IMR-90 (cell line): Measurements from ENCODE around the gene EDDM13. TPM values are rescaled to one million over a fixed set of nuclear protein-coding genes. Genes with fewer than 3 reads are reported as not detected.

ENCODE experiments used
- ATAC-seq: fragments of 200-7000 bp; cut with Tn5 transposase; 2 replicates; pipeline ENCODE4 v1.9.1; 2020; ENCODE audit warnings: low read depth, mild to moderate bottlenecking, moderate library complexity
- BruUV-seq: library from RNA; stranded (reverse); fragments of 400-500 nt; replicated peaks from 2 replicates; lab custom pipeline; 2021; lab: Mats Ljungman, UMichigan
- CTCF ChIA-PET: fragments of 300-600 bp; formaldehyde crosslinking; extraction: SDS; loops from one replicate; lab custom pipeline; 2021; ENCODE audit warnings: antibody characterized with exemption; lab: Yijun Ruan, JAX
- POLR2A ChIA-PET: fragments of 300-600 bp; sonication (Branson Sonifier 250); formaldehyde crosslinking; loops from one replicate; lab custom pipeline; 2022; ENCODE audit warnings: antibody characterized with exemption; ENCODE audit not compliant: unreplicated experiment; lab: Charles Lee
- DNase-seq: peaks from one replicate; pipeline ENCODE4 v3.0.0; 2013
- H2AFZ ChIP-seq: replicated peaks from 2 replicates; pipeline ENCODE3; 2013; ENCODE audit warnings: low read length, mild to moderate bottlenecking; ENCODE audit not compliant: poor library complexity
- H2AK5ac ChIP-seq: 2 replicates; pipeline ENCODE4 v1.6.1; 2013; ENCODE audit warnings: low read depth, low read length, inconsistent platforms
- H2AK9ac ChIP-seq: replicated peaks from 2 replicates; pipeline ENCODE3; 2013; ENCODE audit warnings: mild to moderate bottlenecking, low read depth, low read length, moderate library complexity; ENCODE audit not compliant: poor library complexity
- H2BK120ac ChIP-seq: 2 replicates; pipeline ENCODE4 v1.6.1; 2013; ENCODE audit warnings: low read depth, low read length, inconsistent platforms
- H2BK15ac ChIP-seq: 3 replicates; pipeline ENCODE4 v1.6.1; 2013; ENCODE audit warnings: low read depth, low read length, inconsistent platforms
- H2BK20ac ChIP-seq: 2 replicates; pipeline ENCODE4 v1.6.1; 2013; ENCODE audit warnings: low read depth, mild to moderate bottlenecking, inconsistent platforms, low read length, moderate library complexity
- H2BK5ac ChIP-seq: 2 replicates; pipeline ENCODE4 v1.6.1; 2013; ENCODE audit warnings: mild to moderate bottlenecking, low read depth, low read length, inconsistent platforms; ENCODE audit not compliant: poor library complexity, severe bottlenecking
- H3K14ac ChIP-seq: replicated peaks from 2 replicates; pipeline ENCODE4 v1.6.1; 2013; ENCODE audit warnings: low read depth, low read length, inconsistent platforms
- H3K18ac ChIP-seq: 2 replicates; pipeline ENCODE4 v1.6.1; 2013; ENCODE audit warnings: low read depth, low read length, control low read depth
- H3K23ac ChIP-seq: 2 replicates; pipeline ENCODE4 v1.6.1; 2013; ENCODE audit warnings: low read depth, low read length, inconsistent platforms
- H3K27ac ChIP-seq: 2 replicates; pipeline ENCODE4 v1.5.1; 2013; ENCODE audit warnings: mild to moderate bottlenecking, control low read depth, low read length; ENCODE audit not compliant: insufficient read depth
- H3K27me3 ChIP-seq: 2 replicates; pipeline ENCODE4 v1.6.1; 2013; ENCODE audit warnings: low read length; ENCODE audit not compliant: control insufficient read depth, insufficient read depth
- H3K36me3 ChIP-seq: 2 replicates; pipeline ENCODE4 v1.6.1; 2013; ENCODE audit warnings: low read length, mixed read lengths; ENCODE audit not compliant: control insufficient read depth, insufficient read depth
- H3K4ac ChIP-seq: 2 replicates; pipeline ENCODE4 v1.6.1; 2013; ENCODE audit warnings: low read depth, low read length, inconsistent platforms
- H3K4me1 ChIP-seq: 2 replicates; pipeline ENCODE4 v1.6.1; 2013; ENCODE audit warnings: low read length, mixed read lengths; ENCODE audit not compliant: control insufficient read depth, insufficient read depth
- H3K4me2 ChIP-seq: 2 replicates; pipeline ENCODE4 v1.6.1; 2013; ENCODE audit warnings: low read depth, mild to moderate bottlenecking, control low read depth, low read length, moderate library complexity
- H3K4me3 ChIP-seq: 2 replicates; pipeline ENCODE4 v1.5.1; 2013; ENCODE audit warnings: low read depth, mild to moderate bottlenecking, control low read depth, low read length, moderate library complexity; ENCODE audit not compliant: insufficient read depth
- H3K56ac ChIP-seq: 2 replicates; pipeline ENCODE4 v1.6.1; 2013; ENCODE audit warnings: low read length, inconsistent platforms; ENCODE audit not compliant: insufficient read depth; ENCODE audit errors: extremely low read depth
- H3K79me1 ChIP-seq, 2 experiments: 2 replicates each; pipeline ENCODE4 v1.6.1; 2013; ENCODE audit warnings: low read length in 2 of 2, inconsistent platforms in 1 of 2, low read depth in 1 of 2
- H3K9ac ChIP-seq: 2 replicates; pipeline ENCODE4 v1.6.1; 2013; ENCODE audit warnings: low read depth, low read length, control low read depth
- H3K9me1 ChIP-seq: 2 replicates; pipeline ENCODE4 v1.6.1; 2013; ENCODE audit warnings: low read length, inconsistent platforms; ENCODE audit not compliant: insufficient read depth
- H3K9me3 ChIP-seq: 2 replicates; pipeline ENCODE4 v1.6.1; 2013; ENCODE audit warnings: low read length; ENCODE audit not compliant: control insufficient read depth, insufficient read depth
- H4K20me1 ChIP-seq: 2 replicates; pipeline ENCODE4 v1.6.1; 2013; ENCODE audit warnings: low read length, inconsistent platforms; ENCODE audit not compliant: insufficient read depth
- H4K5ac ChIP-seq: 2 replicates; pipeline ENCODE4 v1.6.1; 2013; ENCODE audit warnings: mild to moderate bottlenecking, low read depth, low read length, control low read depth
- H4K8ac ChIP-seq, 2 experiments: 2 replicates each; pipeline ENCODE4 v1.6.1; 2013; ENCODE audit warnings: low read depth in 2 of 2, low read length in 2 of 2, control low read depth in 1 of 2, inconsistent platforms in 1 of 2
- H4K91ac ChIP-seq: 2 replicates; pipeline ENCODE4 v1.6.1; 2013; ENCODE audit warnings: low read depth, low read length, inconsistent platforms; ENCODE audit not compliant: insufficient read depth
- BHLHE40 ChIP-seq: fragments of 150-350 bp; IDR thresholded peaks from 2 replicates; pipeline ENCODE4 v1.6.1; 2016; ENCODE audit warnings: mild to moderate bottlenecking, low read depth, low read length
- CHD1 ChIP-seq: IDR thresholded peaks from 2 replicates; pipeline ENCODE4 v1.6.1; 2012; ENCODE audit warnings: low read depth, low read length, improper control_type of control experiment
- ELK1 ChIP-seq: fragments of 150-350 bp; IDR thresholded peaks from 2 replicates; pipeline ENCODE4 v1.6.1; 2016; ENCODE audit warnings: low read depth, mild to moderate bottlenecking, low read length, moderate library complexity, borderline replicate concordance
- FOS ChIP-seq: fragments of 150-350 bp; IDR thresholded peaks from 2 replicates; pipeline ENCODE4 v1.6.1; 2016; ENCODE audit warnings: low read depth, low read length
- MAZ ChIP-seq: IDR thresholded peaks from 2 replicates; pipeline ENCODE4 v1.6.1; 2012; ENCODE audit warnings: low read depth, mild to moderate bottlenecking, low read length, improper control_type of control experiment, moderate library complexity, borderline replicate concordance
- MXI1 ChIP-seq: IDR thresholded peaks from 2 replicates; pipeline ENCODE4 v1.6.1; 2012; ENCODE audit warnings: low read depth, mild to moderate bottlenecking, low read length, moderate library complexity, borderline replicate concordance
- NFE2L2 ChIP-seq: fragments of 150-350 bp; IDR thresholded peaks from 2 replicates; pipeline ENCODE4 v1.6.1; 2016; ENCODE audit warnings: low read depth, mild to moderate bottlenecking, low read length
- POLR2A ChIP-seq: IDR thresholded peaks from 2 replicates; pipeline ENCODE4 v1.6.1; 2012; ENCODE audit warnings: mild to moderate bottlenecking, low read depth, low read length
- RAD21 ChIP-seq: IDR thresholded peaks from 2 replicates; pipeline ENCODE4 v1.6.1; 2012; ENCODE audit warnings: low read length, improper control_type of control experiment
- RCOR1 ChIP-seq: IDR thresholded peaks from 2 replicates; pipeline ENCODE4 v1.6.1; 2012; ENCODE audit warnings: mild to moderate bottlenecking, low read length, improper control_type of control experiment; ENCODE audit not compliant: insufficient replicate concordance
- RFX5 ChIP-seq: IDR thresholded peaks from 2 replicates; pipeline ENCODE4 v1.8.0; 2012; ENCODE audit warnings: low read depth, mild to moderate bottlenecking, low read length, moderate library complexity
- SMC3 ChIP-seq: fragments of 150-350 bp; IDR thresholded peaks from 2 replicates; pipeline ENCODE4 v1.6.1; 2016; ENCODE audit warnings: low read depth, mild to moderate bottlenecking, antibody characterized with exemption, low read length, moderate library complexity
- USF2 ChIP-seq: fragments of 150-350 bp; IDR thresholded peaks from 2 replicates; pipeline ENCODE4 v1.6.1; 2017; ENCODE audit warnings: mild to moderate bottlenecking, antibody characterized with exemption, low read length, low read depth
- WGBS, 2 experiments: methylation state at CpG; one replicate each; pipeline versions ENCODE4 v1.1.5 to v1.1.7; 2013; ENCODE audit warnings: missing lambda C conversion rate in 2 of 2; ENCODE audit not compliant: insufficient read length in 1 of 2; ENCODE audit errors: extremely low coverage in 2 of 2; 5-methylcytosine and 5-hydroxymethylcytosine counted together
- dilution Hi-C: fragments of 300-500 bp; cut with HindIII; formaldehyde crosslinking; loops from one replicate; pipeline ENCODE4 v1.14.3; 2018; ENCODE audit warnings: low sequenced_read_pairs; ENCODE audit not compliant: unreplicated experiment
- in situ Hi-C: fragments of 300-500 bp; cut with MboI; formaldehyde crosslinking; loops from 3 replicates; pipeline ENCODE4 v1.14.3; 2019; ENCODE audit warnings: low sequenced_read_pairs, inconsistent platforms, mixed read lengths
- intact Hi-C: fragments of 100-400 bp; cut with micrococcal nuclease; formaldehyde crosslinking; loops from 2 replicates; pipeline ENCODE4 v1.10.0; 2022
- polyA plus RNA-seq, 3 experiments: library from polyadenylated mRNA; depleted of rRNA; stranded (reverse); fragments of >200 nt; gene quantifications; 2 replicates each; pipeline ENCODE4 v1.2.3, GENCODE V29; 2012; ENCODE audit warnings: low replicate concordance in 1 of 3
- total RNA-seq: library from RNA; depleted of rRNA; stranded (reverse); fragments of >200 nt; gene quantifications from 2 replicates; pipeline ENCODE4 v1.2.3, GENCODE V29; 2012
- TF ChIP-seq, protein P1 (sequence below): conservative IDR thresholded peaks from 2 replicates; pipeline ENCODE4 v1.5.1; 2012; ENCODE audit warnings: mild to moderate bottlenecking, low read depth, low read length, improper control_type of control experiment

Gene EDDM13
- total and polyA plus RNA-seq, 2 of the 4 experiments (the other 2 are of a cell fraction), result not detected

GRCh38 chr19:56295531-56296455 lies 23.2 kb downstream of the EDDM13 start:
- intact Hi-C loops, result no loop called here
- dilution Hi-C loops, result no loop called here
- Histone ChIP-seq H2BK120ac (no peak overlapping the region), H3K56ac (no peak overlapping the region), H3K18ac (no peak overlapping the region), H4K20me1 (no peaks in the 10 kb centered on the region), H3K4me3 (no peak overlapping the region), H4K5ac (no peak overlapping the region), H3K14ac (no peak overlapping the region), H3K4ac (no peak overlapping the region), H4K91ac (no peak overlapping the region), H2AK9ac (peak overlapping the region; percentile 49), H3K9ac (no peak overlapping the region), H2AFZ (no peak overlapping the region), H3K27me3 (no peaks in the 10 kb centered on the region), H4K8ac (no peak overlapping the region), H3K9me3 (no peaks in the 10 kb centered on the region), H3K79me1 (no peaks in the 10 kb centered on the region), H2BK20ac (no peak overlapping the region), H3K9me1 (no peaks in the 10 kb centered on the region), H3K4me2 (no peak overlapping the region), H3K36me3 (peaks cover 13% of the 10 kb centered on the region), H3K4me1 (no peaks in the 10 kb centered on the region), H2AK5ac (no peak overlapping the region), H2BK5ac (no peak overlapping the region), H3K23ac (no peak overlapping the region), H3K27ac (no peak overlapping the region), H2BK15ac (no peak overlapping the region)
- no TSS peak for BruUV-seq
- in situ Hi-C loops, result no loop called here
- POLR2A ChIA-PET, result no interaction called here
- ATAC-seq (no peak), DNase-seq (no peak)
- WGBS, 2 experiments, result 91% methylated on average over 12 of the region's 22 CpGs; no CpG with 5 or more reads in 1 of the 2 experiments
- CTCF ChIA-PET, result interaction anchor here (0.6 kb wide), 1 partner anchor 318 kb away, joined by 3 read pairs; no protein-coding TSS in a partner anchor
- TF ChIP-seq RCOR1 (no peak), POLR2A (no peak), ELK1 (no peak), NFE2L2 (no peak), CHD1 (no peak), MAZ (no peak), FOS (no peak), MXI1 (no peak), RAD21 (no peak), BHLHE40 (no peak), SMC3 (no peak), RFX5 (no peak), USF2 (no peak)
- TF ChIP-seq, protein P1, sequence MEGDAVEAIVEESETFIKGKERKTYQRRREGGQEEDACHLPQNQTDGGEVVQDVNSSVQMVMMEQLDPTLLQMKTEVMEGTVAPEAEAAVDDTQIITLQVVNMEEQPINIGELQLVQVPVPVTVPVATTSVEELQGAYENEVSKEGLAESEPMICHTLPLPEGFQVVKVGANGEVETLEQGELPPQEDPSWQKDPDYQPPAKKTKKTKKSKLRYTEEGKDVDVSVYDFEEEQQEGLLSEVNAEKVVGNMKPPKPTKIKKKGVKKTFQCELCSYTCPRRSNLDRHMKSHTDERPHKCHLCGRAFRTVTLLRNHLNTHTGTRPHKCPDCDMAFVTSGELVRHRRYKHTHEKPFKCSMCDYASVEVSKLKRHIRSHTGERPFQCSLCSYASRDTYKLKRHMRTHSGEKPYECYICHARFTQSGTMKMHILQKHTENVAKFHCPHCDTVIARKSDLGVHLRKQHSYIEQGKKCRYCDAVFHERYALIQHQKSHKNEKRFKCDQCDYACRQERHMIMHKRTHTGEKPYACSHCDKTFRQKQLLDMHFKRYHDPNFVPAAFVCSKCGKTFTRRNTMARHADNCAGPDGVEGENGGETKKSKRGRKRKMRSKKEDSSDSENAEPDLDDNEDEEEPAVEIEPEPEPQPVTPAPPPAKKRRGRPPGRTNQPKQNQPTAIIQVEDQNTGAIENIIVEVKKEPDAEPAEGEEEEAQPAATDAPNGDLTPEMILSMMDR, result no peak
